Activated naive CD8-positive, alpha-beta T cell treated with anti-CD3 and anti-CD28 coated beads, Interleukin-2, amount 50 U/mL, for 16 hours (primary cell): ENCODE measurements around the gene PAAF1.
"Not testable (repeated sequence)": the region's sequence is repeated elsewhere in the genome, so short reads cannot be mapped to it uniquely, and the experiment has no call there.

Experiments used
- DNase-seq: peaks from one replicate; pipeline ENCODE4 v3.0.0-alpha.2; 2020; ENCODE audit warnings: low read depth, low spot score

PAAF1 gene

GRCh38 chr11:73883856-73884255 lies 7.1 kb downstream of the PAAF1 start:
- no peak for DNase-seq

DNA sequence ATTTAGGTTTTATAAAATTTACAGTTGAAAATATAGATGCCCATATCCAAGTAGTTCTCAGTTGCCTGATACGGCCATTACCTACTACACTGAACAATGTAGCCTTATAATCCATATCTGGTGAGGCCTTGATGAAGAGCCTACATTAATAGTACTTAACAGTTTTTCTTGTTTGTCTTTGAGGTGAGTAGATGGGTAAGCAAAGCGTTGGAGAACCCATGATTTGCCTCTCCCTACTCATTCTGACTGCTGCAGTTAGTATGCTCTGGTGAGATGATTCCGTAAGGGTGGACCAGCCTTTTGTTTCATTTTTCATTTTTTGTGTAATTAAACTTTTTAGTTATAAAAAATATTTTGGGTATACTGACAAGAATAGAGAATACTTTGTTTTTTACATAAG lies 11.4 kb downstream of the PAAF1 start:
- no peak for DNase-seq

GRCh38 chr11:73889019-73889418 lies 12.2 kb downstream of the PAAF1 start:
- DNase-seq = no peak

- DNase-seq = no peak
Observed at GRCh38 chr11:73889536-73889935, 12.7 kb downstream of the PAAF1 start.

DNA sequence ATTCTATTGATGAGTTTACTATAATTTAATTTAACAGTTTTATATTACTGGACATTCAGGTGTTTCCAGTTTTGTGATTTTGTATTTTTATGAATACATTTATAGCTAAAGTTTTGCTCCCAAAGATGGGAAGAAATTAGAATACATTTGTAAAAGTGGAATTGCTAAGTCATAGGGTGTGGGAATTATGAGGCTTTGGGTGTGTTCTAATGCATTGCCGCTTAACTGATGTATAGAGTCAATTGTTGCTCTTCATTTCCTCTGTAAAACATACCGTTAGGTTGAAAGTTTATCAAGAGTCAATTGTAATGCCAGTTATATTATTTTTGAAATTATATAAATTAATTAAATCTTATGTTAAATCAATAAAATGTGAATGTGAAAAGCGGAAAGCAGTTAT lies 16.2 kb downstream of the PAAF1 start:
- DNase-seq = no peak

- no peak for DNase-seq
Observed at GRCh38 chr11:73894725-73895335, 18.0 kb downstream of the PAAF1 start.

DNA sequence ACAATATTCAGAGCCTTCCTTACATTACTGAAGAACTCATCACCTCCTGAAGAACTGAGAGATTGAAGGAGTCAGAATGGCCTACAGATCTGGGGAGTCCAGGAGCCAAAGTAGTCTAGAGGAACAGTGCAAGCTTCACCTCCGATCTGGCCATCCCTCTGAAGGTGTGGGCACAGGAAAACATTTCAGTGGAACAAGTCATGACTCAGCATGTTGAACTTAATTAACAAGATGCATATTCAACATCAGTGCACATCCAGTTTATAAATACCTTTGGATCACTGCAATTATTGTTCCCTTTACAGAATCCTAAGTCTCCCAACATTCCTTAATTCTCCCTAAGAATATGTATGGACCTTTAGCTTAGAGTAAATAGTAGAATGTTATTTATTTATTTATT lies 25.5 kb downstream of the PAAF1 start:
- DNase-seq = no peak

GRCh38 chr11:73907191-73907590 lies 30.4 kb downstream of the PAAF1 start:
- DNase-seq = no peak

DNA sequence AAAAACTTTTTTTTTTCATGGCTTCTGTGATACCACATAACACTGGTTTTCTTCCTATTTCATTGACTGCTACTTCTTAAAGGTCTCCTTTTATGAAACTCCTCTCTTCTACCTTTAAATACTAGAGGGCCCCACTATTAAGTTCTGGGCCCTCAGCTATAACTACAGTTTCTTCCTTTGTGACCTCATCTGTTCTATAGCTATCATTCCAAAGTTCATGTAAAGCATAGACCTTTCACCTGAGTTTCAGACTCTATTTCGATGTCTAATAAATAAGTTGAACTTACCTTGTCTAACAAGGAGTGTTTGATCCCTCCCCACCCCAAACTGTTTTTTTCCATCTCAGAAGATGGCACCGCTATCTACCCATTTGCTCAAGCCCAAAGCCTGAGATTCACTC lies 35.2 kb downstream of the PAAF1 start:
- no peak for DNase-seq

DNA sequence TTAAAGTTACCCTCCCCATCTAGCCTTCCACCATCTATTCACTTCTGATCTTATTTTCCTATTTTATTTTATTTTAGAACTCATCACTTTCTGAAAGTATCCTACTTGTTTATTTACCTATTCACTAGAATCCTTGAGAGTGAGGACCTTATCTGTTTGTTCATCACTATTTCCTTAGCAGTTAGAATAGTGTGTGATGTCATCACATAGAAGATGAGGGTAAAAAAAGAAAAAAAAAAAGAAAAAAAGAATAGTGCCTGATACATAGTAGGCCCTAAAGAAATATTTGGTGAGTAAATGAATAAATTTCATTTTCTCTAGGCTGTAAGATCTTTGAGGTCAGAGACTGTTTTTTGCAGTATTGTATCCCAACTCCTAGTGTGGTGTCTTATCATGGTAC lies 36.7 kb downstream of the PAAF1 start:
- DNase-seq = no peak

- DNase-seq = no peak
Observed at GRCh38 chr11:73914284-73914683, 37.5 kb downstream of the PAAF1 start.

DNA sequence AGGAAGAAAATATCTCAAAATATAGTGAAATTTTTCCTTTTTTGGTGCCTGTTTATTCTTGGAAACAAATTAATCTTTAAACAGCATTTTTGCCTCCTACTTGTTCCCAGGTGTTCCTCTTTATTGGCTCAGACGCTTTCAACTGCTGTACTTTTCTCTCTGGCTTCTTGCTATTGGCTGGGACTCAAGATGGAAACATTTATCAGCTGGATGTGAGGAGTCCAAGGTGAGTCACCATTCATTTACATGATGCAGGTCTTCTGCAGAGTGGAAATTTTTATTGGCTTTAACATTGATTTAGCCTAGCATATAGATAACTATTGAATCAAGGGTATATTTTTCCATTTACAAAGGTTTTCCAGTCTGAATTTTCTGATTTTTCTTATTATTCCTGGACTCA lies 39.6 kb downstream of the PAAF1 start:
- DNase-seq = no peak

GRCh38 chr11:73921180-73921579 lies 44.4 kb downstream of the PAAF1 start:
- no peak for DNase-seq

DNA sequence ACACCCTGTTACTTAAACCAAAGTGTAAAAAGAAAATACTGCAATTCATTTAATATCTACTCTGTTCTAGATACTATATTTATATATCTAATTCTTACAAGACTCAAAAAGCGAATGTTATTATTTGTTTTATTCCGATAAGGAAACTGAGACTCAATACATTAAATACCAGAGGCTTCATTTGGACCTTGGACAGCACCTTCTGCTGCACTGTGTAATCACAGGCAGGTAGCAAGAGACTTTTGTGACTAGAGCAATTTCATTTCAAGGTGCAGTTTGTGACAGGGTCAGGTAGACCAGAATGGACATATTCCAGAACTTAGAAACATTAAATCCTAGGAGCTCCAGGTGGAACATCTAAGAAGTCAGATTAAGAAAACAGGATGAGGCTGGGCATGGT lies 52.6 kb downstream of the PAAF1 start:
- no peak for DNase-seq

GRCh38 chr11:73931039-73931645 lies 54.3 kb downstream of the PAAF1 start:
- DNase-seq = no peak

DNA sequence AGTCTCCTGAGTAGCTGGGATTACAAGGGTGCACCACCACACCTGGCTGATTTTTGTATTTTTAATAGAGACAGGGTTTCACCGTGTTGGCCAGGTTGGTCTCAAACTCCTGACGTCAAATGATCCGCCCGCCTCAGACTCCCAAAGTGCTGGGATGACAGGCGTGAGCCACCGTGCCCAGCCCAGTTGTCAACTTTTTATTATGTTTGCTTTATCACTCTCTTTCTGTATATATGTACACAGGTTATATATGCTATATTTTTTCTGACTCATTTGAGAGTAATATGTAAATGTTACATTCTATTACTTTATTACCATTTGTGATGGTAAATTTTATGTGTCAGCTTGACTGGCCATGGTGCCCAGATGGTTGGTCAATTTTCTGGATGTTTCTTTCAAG lies 55.2 kb downstream of the PAAF1 start:
- DNase-seq = no peak

- no peak for DNase-seq
Observed at GRCh38 chr11:73932781-73933180, 56.0 kb downstream of the PAAF1 start.

GRCh38 chr11:73936047-73936446 lies 59.2 kb downstream of the PAAF1 start:
- DNase-seq = not testable (repeated sequence)

DNA sequence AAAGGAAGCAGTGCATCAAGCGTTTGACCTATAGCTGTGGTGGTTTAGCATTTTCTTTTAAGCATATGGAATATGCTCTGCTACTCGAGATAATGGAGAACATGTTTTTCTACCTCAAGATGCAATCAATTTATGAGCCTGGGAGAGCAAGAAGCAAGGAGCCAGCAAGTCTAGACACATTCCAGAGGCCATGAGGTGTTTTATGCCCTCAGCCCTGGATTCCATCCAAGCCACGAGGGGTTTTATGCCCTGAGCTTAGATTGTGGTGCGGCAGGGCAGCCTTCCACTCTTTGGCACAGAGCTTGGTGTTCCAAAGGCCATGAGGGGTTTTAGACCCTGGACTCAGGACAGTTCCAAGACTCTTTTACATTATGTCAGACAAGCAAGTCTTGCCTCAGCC lies 62.3 kb downstream of the PAAF1 start:
- no peak for DNase-seq

GRCh38 chr11:73940801-73941570 lies 64.2 kb downstream of the PAAF1 start:
- DNase-seq = no peak

GRCh38 chr11:73942010-73942409 lies 65.2 kb downstream of the PAAF1 start:
- DNase-seq = no peak

GRCh38 chr11:73944085-73944484 lies 67.3 kb downstream of the PAAF1 start:
- no peak for DNase-seq

DNA sequence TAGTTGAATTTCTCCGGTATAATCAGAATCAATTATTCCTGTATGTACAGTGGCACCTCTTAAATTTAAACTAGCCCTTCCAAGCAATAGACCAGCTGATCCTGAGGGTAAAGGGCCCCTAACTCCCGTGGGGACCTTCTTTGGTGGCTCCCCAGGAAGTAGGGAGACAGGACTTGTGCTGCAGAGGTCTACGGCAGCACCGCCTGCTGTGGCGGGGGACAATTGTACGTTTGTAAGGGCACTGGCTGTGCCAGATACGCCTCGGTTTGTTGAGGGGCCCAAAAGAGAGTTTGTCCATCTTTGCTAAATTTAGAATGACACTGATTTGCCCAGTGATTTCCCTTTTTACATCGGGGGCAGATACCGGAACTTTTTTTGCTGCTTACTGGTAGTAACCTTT lies 68.1 kb downstream of the PAAF1 start:
- no peak for DNase-seq
